ENCODE measurements around the gene C1orf226.

- TF ChIP-seq CTCF (IDR thresholded peaks at IDR 0.05) (no peak), ZFX (IDR thresholded peaks at IDR 0.05; ENCODE audit: borderline replicate concordance) (no peak)
Observed at GRCh38 chr1:162420120-162420519, 38.6 kb downstream of the C1orf226 start.

All from 22Rv1 (cell line).